Right ventricle myocardium superior (tissue), 1 donor: ENCODE results near the gene CEBPE. TPM values are rescaled to one million over a fixed set of nuclear protein-coding genes. Genes with fewer than 3 reads are reported as not detected.

Experiments used
- ATAC-seq: fragments of 200-7000 bp; cut with Tn5 transposase; one replicate; pipeline ENCODE4 v1.9.1; 2020; ENCODE audit warnings: mild to moderate bottlenecking; ENCODE audit not compliant: poor library complexity
- DNase-seq: peaks from one replicate; pipeline ENCODE4 v3.0.0-alpha.2; 2020
- intact Hi-C: fragments of 100-400 bp; cut with DNase I; formaldehyde crosslinking; loops from one replicate; pipeline ENCODE4 v1.11.2; 2022
- long read RNA-seq: library from polyadenylated mRNA; unstranded; transcript quantifications from one replicate; pipeline ENCODE4 v2.0.0, GENCODE V29; 2021
- total RNA-seq: library from RNA; stranded (reverse); fragmentation: NEBNext Ultra II Directional; extraction: Animal tissue kit (Norgen Biotek cat#: 25700); gene quantifications from one replicate; pipeline ENCODE4 v1.2.1, GENCODE V29; 2021
- donor health status: DM: no; HTN: yes; CAD: no; lungs with severe emphysema.

CEBPE gene
- not detected for total RNA-seq
- long read RNA-seq, result 0 reads

DNA sequence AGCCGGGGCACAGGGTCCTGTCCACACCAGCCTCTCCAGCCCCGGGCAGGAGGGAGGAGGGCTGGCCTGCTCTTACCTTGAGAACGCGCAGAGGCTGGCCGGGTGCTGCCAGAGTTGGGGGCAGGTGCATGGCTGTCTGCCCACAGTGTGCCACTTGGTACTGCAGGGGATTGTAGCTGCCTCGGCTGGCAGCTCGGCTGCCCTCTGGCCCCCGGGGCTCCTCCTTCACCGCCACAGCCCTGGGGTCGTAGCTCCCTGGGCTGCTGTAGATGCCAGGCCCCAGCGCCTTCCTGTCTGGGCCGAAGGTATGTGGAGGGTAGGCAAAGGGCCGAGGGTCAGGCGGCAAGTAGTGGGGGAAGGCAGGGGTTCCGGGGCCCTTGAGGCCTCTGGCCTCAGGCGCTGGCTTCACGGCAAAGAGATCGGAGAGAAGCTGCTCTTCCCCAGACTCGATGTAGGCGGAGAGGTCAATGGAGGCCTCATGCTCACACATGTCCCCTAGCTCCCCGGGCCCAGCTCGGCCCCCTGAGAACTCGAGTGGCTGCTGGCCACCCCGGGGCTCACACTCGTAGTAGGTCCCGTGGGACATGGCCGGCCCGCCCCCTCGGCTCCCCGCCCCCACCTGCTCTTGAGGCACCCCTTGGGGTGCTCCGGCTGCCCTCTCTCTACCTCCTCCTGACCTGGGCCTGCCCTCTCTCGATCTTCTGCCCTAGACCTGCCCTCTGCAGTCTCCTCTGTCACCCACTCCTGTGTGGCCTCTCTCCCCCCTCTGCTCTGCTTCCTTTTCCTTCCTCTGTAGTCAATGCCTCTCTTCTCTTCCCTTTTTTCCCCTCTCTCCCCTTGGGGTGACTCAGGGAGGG, at the start of gene CEBPE:
Gene CEBPE (minus strand): TSS at position 750 of the 857 bp plus-strand sequence. CDS start 164 bp downstream, at position 586.
- intact Hi-C loops, result no loop called here
- ATAC-seq (no peak), DNase-seq (no peak)

DNA sequence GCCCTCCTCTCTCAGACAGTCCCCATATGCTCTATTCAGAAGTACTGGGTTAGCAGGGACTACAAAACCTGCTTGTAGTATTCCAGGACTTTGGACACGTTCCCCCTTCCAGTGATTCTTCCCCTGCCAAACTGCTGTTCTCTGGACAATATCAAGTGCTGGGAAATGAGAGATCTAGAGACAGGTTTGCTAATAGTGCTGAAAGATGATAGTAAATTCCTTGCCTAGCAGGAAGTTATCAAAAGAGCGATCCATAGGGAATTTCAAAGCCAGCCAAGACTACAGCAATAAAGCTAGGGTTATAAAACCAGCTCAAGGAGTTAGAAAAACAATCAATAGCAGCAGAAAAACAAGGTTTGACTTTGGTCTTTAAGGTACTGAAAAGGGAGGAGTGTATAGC, 49.2 kb upstream of the CEBPE start:
- DNase-seq (no peak), ATAC-seq (peak; percentile 77)
- intact Hi-C loops, result no loop called here

DNA sequence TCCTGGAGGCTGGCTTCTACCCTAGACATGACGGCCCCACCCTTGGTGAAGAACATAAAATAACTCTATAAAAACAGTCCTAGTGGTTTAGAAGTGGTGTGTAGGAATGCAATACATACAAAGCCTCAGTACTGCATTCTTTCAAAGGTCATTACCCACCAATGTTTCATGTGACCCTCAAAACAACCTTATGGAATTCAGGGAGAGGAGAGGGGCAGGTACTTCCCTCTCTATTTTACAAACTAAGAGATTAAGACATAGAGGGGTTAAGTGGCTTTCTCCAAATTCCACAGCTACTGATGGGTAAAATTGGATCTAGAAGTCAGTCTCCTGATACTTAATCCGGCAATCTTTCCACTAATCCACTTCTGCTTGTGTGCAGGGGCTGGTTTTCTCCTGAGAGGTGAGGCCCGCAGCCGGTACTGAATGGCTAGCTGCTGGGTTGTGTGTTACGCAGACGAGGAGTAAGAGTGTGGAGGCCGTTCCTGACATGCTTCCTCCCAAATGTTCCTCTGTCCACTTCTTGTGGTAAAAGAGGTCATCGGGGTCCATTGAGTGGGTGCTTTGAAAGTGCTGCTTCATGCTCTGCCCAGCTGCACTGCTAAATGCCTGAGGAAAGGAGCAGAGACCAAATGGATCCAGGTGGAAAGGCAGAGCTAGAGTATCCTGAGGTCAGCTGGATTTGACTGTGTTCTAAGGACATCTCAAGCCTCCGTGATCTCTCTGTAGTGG, 48.2 kb upstream of the CEBPE start:
- intact Hi-C loops, result no loop called here
- no peak for DNase-seq
- ATAC-seq, result no peak

DNA sequence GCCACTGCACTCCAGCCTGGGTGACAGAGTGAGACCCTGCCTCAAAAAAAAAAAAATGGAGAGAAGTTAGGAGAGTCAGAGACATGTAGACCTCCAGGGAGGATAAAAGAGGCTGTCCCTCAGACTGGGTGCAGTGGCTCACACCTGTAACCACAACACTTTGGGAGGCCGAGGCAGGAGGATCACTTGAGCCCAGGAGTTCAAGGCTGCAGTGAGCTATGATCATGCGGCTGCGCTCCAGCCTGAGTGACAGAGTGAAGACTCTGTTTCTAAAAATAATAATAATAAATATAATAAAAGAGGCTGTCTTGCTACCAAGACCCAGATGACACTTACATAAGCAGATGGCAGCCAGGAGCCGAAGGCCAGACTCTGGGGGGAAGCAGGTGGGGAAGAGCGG, 45.9 kb upstream of the CEBPE start:
- ATAC-seq, result no peak
- intact Hi-C loops, result no loop called here
- DNase-seq, result no peak

DNA sequence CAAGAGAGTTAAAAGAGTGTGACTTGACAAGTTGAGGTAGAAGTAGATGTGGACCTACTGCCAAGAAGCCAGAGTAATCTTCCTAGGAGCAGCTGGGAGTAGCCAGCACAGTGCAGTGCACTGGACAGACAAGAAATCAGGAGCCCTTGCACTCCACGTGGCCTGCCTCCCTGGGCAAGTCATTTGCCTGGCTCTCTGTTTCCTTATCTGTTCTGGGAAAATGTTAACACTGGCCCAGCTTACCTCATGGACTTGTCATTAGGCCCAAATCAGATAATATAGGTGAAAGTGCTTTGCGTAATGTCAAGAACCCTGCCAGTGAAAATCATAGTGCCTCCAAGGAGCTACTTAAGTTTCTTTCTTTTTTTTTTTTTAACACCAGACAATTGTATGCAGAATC, 45.2 kb upstream of the CEBPE start:
- DNase-seq (no peak), ATAC-seq (no peak)
- intact Hi-C loops, result no loop called here

DNA sequence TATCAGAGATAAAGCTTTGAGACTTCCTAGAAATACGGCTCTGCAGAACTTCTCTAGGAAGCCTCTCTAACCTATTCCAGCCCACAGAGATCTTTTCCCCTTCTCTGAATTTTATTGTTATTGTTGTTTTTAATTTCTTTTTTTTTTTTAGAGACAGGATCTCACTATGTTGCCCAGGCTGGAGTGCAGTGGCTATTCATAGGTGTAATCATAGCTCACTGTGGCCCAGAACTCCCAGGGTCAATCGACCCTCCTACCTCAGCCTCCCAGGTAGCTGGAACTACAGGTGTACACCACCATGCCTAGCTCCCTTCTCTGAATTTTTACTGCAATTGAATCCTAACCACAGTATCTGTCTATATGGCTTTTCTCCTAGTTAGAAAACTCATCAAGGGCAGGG, 44.8 kb upstream of the CEBPE start:
- intact Hi-C loops, result no loop called here
- ATAC-seq, result no peak
- no peak for DNase-seq

DNA sequence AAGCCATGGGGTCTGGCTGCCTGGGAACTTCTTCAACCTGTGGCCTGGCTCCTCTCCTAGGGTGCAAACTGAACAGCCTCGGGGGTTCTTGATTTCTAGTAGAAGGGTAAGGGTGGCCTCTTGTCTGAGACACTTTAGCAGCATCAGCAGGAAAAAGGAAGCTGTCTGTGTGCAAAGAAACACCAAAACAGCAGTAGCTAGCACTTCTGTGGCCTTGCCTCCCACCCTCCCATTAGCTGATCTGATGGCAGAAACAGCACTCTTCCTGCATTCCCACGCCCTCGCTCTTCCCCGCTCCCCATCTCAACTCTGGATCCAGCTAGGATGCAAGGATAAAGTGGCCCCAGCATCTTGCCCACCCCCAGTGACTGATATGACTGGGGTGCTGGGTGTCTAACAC, 43.7 kb upstream of the CEBPE start:
- intact Hi-C loops, result no loop called here
- DNase-seq, result no peak
- ATAC-seq, result peak; percentile 46

DNA sequence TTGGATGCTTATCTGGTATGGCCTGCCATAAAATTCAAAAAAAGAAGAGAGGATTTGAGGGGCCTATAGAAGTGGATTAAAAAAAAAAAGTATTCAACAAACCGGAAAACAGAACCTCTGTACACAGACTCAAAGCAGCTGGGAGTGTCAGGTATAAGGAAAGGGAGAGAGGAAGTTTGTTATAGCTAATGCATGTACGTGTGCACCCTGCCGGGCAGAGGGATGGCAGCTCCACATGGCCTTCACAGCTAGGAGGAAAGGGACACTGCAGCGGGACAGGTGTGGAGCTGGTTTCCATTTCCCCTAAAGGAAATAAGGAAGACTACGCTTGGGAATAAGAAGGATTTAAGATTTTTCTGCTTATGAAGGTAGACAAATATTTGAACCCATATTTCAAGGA, 43.0 kb upstream of the CEBPE start:
- DNase-seq, result no peak
- no peak for ATAC-seq
- intact Hi-C loops, result no loop called here

DNA sequence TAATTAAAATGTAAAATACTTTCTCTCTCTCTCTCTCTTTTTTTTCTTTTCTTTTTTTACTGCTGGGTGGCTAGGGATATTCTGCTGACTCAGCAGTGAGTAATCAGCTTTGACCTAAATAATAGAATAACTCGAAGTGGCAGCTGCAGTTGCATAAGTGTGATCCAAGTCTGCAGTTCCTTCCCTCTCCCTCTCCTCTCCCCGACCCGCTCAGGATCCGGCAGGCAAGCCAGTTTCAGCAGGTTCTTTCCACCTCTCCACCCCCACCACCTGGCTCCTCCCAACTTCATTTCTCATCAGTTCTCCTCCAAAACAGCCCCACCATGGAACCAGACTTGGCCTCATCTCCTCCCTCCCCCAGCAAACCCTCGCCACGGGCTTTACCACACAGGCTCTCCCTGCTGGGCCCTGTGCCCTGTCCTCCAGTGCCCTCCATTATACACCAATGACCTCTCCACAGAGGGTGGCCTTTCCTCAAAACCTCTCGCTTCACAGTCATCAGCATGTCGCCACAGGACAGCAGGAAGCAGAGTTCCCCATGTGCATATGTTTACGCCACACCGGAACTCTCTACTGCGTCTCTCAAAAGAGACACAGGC, 42.0 kb upstream of the CEBPE start:
- intact Hi-C loops, result no loop called here
- ATAC-seq (peak; percentile 72), DNase-seq (no peak)

DNA sequence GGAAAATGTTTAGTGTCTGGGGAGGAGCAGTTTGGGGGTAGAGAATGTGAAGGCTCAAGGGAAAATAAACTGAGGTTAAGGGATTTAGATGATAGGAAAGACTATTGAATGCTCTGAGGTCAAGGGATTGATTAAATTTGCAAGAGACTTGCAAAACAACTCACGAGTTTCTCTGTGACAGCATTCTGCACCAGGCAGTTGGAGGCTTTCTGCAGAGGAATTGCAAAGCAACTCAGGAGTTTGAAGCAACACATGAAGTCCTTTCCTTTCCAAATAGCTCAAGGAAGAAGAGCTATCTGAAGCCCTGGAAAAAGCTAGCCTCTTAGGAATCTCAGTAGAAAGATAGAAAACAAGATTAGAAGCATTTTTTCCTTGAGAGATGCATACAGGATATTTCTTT, 40.5 kb upstream of the CEBPE start:
- DNase-seq, result no peak
- intact Hi-C loops, result no loop called here
- ATAC-seq, result no peak

DNA sequence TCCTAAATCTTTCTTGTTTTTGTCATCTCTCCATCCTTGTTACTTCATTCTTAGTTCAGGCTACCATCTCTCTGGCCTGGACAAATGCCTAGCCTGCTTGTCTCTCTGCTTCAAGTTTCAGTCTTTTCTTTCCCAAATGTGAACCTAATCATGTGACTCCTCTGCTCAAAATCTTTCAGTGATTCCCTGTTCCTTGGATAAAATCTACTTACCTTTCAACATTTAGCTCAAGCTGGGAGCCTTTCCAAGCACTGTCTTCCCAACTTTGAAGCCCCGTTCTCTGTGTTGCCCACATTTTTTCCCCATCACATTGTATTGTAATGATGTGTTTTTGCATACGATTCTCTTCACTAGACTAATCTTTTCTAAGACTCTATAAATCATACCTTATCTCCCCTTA, 39.7 kb upstream of the CEBPE start:
- no peak for ATAC-seq
- intact Hi-C loops, result no loop called here
- DNase-seq, result no peak

DNA sequence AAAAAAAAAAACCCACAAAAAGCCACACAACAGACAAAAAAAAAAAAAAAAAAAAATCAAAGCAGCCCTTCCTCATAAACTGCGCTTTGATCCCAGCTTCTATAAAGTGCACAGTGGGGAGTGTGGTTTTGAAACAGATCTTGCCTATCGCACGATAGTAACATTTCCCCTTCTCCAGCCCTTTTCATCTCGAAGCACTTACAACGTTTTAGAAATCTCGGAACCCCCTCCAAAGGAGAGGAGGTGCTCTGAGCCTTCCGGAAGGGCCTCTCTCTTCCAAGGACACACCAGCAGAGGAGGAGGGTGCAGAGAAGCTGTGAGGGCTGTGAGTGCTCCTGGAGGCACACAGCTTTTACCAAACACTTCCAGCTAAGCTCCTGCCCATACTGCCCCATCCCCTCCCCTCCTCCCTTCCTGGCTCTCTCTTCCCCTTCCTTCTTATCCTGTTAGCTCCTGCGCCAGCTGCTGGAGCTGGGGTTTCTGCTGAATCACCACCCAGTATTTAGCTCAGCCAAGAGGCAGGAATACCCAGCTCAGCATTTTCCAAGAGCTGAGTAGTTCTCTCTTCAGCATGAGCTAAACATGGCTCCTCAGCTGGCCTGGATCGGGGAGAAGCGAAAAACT, 36.0 kb upstream of the CEBPE start:
- ATAC-seq (peak; percentile 85), DNase-seq (peak; percentile 89)
- intact Hi-C loops, result no loop called here

DNA sequence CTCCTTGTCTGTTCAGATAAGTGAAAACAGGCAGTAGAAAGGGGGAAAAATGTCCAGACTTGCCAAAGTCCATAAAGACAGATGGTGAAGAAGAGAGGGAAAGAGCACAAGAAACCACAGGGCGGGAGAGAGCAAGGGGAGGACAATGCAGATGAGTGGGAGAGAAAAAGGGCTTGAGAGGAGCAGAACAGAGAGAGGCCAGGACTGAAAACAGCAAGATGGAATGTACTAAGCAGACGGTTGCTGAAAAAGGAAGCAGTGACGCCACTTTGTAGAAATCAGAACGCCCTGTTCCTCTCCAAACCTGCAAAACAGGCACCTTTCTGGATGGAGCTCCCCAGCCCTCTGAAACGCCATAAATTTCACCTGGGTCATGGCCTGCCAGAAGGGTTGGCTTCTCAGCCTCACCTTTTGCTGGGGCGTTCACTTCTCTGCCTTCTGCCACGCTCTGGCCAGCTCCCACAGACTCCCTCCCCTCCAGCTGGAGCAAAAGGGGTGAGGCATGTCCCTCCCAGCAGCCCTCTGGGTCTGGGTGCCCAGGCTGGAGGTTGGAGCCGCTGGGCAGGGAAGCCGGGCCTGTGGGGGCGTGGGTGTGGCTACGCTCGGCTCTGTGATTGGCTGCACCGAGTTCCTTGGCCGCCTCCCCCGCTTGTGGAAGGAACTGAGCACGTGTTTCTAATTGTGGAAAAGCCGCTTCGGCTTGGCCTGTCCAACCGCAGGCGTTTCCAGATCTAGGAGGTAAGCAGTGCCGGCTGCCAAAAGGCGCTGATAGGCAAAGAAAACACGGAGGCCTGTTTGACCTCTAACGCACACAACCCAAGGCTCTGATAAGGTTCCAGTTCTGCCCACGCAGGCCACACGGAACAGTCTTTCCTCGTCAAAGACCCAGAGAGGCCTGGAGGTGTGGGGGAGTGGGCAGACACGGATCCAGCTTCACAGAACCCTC, 35.1 kb upstream of the CEBPE start:
- intact Hi-C loops, result no loop called here
- DNase-seq (peak; percentile 95), ATAC-seq (peak; percentile 89)

DNA sequence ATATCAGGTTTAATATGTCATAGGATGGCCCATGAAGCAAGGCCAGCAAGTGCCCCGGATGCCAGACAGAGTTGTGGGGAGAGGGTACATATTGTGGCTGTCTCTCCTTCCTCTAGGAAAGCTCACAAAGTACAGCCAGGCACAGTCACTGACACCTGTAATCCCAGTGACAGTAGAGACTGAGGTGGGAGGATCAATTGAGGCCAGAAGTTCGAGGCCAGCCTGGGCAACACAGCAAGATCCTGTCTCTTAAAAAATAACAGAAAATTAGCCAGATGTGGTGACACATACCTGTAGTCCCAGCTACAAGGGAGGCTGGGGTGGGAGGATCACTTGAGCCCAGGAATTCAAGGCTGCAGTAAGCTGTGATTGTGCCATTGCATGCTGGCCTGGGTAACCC, 32.3 kb upstream of the CEBPE start:
- no peak for ATAC-seq
- no peak for DNase-seq
- intact Hi-C loops, result no loop called here

DNA sequence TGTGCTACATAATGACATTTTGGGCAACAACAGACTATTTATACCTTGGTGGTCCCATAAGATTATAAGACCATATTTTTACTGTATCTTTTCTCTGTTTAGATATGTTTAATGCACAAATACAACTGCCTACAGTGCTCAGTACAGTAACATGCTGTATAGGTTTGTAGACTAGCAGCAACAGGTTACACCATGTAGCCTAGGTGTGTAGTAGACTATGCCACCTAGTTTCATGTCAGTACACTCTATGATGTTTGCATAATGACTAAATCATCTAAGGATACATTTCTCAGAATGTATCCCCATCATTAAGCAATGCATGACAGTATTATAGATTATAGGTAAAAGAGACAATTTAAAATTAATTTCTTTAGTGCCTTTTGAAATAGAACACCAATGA, 30.7 kb upstream of the CEBPE start:
- DNase-seq (no peak), ATAC-seq (no peak)
- intact Hi-C loops, result no loop called here

DNA sequence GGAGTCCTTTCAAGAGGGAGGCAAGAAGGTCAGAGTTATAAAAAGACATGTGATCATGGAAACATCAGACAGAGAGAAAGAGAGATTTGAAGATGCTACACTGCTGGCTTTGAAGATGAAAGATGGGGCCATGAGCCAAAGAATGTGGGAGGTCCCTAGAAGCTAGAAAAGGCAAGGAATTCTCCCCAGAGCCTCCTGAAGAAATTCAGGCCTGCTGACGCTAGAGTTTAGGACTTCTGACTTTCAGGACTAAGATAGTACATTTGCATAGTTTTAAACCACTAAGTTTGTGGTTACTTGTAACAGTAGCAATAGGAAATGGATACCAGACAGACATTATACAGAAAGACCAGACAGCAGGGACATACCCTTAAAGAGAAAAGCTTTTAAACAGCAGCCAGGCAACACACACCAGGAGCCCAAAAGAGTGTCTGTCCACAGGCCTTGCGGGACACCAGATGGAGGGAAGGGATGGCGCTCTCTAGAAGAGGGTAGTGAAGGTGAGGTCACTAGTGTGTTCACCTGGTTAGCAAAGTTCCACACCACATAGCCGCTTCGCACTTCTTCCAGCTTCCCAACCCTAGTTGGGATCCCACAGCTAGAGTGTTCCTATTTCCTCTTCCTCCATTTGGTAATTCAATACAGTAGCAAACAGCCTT, 29.7 kb upstream of the CEBPE start:
- intact Hi-C loops, result no loop called here
- ATAC-seq (no peak), DNase-seq (no peak)

DNA sequence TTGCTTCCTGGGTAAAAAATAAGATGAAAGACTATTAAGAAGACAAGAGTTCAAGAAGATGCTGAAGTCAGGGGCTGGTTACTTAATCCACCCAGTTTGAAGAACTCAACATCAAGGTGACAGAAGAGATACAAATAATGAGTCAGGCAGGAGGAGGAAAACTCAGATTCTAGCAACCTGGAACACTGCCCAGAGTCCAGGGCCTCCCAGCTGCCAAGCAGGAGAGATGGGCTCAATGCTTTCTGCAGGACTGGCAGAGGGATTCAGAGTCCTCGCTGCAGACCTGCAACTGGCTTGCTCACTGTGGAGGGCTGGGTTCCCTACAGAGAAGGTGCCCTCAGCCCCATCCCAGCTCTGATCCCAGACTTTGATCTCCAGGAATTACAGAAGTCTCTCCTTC, 28.6 kb upstream of the CEBPE start:
- peak; percentile 42 for ATAC-seq
- DNase-seq, result no peak

DNA sequence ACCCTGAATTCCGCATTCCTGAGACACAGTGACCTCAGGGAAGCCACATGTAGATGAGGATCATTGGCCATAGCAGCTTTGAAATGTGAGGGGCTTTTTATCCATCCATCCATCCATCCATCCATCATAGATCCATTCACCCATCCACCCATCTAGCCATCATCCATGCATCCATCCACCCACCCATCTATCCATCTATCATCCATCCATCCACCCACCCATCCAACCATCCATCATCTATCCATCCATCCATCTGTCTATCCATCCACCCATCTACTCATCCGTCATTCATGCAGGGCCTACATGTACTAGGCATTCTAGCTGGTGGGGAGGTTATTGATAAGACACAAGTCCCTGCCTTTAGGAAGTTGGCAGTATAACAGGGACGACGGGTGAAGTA, 27.9 kb upstream of the CEBPE start:
- DNase-seq (no peak), ATAC-seq (no peak)
- intact Hi-C loops, result no loop called here

More for the DNA sequence above, 28.6 kb upstream of the CEBPE start:
- intact Hi-C loops, result no loop called here
